ENCODE data around the gene E2F8. TPM values are rescaled to one million over a fixed set of nuclear protein-coding genes. Genes with fewer than 3 reads are reported as not detected.

The E2F8 gene
- total RNA-seq, 4 donors from 2014 or later = 0.57 to 4.8 (median 1.4) TPM

- H3K4me3 ChIP-seq (ENCODE audit: low read depth, poor library complexity, severe bottlenecking) = no peak overlapping the region
- intact Hi-C loops (cut with DNase I; ENCODE audit: low total_unique reads) = no loop called here
- no peak for TF ChIP-seq CTCF (IDR thresholded peaks at IDR 0.05)
- no peak for TF ChIP-seq POLR2A (IDR thresholded peaks at IDR 0.05)
- no peak for DNase-seq (ENCODE audit: low spot score in 2 of 2)
- WGBS, 2 donors = 31 to 35% methylated on average over 3 of the region's 3 CpGs
These were observed 23.9 kb downstream of the E2F8 start for GRCh38 chr11:19216709-19217374.

DNA sequence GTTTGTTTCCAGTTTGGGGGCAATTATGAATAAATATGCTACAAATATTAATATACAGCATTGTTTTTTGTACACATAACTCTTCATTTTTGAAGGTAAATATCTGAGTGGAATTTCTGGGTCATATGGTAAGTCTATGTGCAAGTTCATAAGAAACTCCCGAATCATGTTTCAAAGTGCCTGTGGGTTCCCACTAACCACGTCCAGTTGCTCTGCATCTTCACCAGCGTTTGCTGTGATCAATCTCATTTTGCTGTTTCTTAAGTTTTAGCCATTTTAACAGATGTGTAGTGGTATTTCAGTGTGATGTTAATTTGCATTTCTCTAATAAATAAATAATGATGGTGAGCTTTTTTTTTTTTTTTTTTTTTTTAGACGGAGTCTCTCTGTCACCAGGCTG lies 24.7 kb downstream of the E2F8 start:
- no peak for DNase-seq (ENCODE audit: low spot score in 2 of 2)
- no peak overlapping the region for H3K4me3 ChIP-seq (ENCODE audit: low read depth, poor library complexity, severe bottlenecking)
- no peak for TF ChIP-seq POLR2A (IDR thresholded peaks at IDR 0.05)
- no peak for TF ChIP-seq CTCF (IDR thresholded peaks at IDR 0.05)
- 61 to 73% methylated on average over 4 of the region's 4 CpGs for WGBS, 2 donors
- intact Hi-C loops (cut with DNase I; ENCODE audit: low total_unique reads) = no loop called here

- 64 to 67% methylated on average over 4 of the region's 4 CpGs for WGBS, 2 donors
- intact Hi-C loops (cut with DNase I; ENCODE audit: low total_unique reads) = no loop called here
- DNase-seq (ENCODE audit: low spot score in 2 of 2) = no peak
These were observed 31.0 kb downstream of the E2F8 start for GRCh38 chr11:19209617-19210370.

GRCh38 chr11:19208959-19209546 lies 31.7 kb downstream of the E2F8 start:
- TF ChIP-seq CTCF (IDR thresholded peaks at IDR 0.05) (no peak), POLR2A (IDR thresholded peaks at IDR 0.05) (no peak)
- no peak overlapping the region for H3K4me3 ChIP-seq (ENCODE audit: low read depth, poor library complexity, severe bottlenecking)
- 51 to 55% methylated on average over 3 of the region's 3 CpGs for WGBS, 2 donors
- intact Hi-C loops (cut with DNase I; ENCODE audit: low total_unique reads) = no loop called here
- no peak for DNase-seq (ENCODE audit: low spot score in 2 of 2)

More at GRCh38 chr11:19209617-19210370, 31.0 kb downstream of the E2F8 start:
- H3K4me3 ChIP-seq (ENCODE audit: low read depth, poor library complexity, severe bottlenecking) = no peak overlapping the region
- TF ChIP-seq CTCF (IDR thresholded peaks at IDR 0.05) = no peak
- TF ChIP-seq POLR2A (IDR thresholded peaks at IDR 0.05) = no peak

DNA sequence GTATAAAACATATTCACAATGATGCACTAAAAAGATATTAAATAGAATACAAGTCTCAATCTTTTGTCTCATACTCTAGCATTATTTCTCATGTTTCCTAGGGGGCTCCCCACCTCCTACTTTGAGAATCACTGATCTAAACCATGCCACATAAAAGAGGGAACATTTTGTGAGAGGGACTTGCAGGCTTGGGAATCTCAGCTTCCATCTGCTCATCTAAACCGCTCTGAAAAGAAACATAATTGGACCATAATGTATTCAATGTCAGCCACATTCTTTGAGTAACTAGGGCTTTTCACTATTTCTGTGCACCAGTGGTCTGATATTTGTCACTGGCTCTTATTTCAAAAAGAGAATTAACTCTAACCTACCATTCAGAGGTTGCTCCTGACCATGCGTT lies 32.6 kb downstream of the E2F8 start:
- DNase-seq (ENCODE audit: low spot score in 2 of 2) = no peak
- TF ChIP-seq CTCF (IDR thresholded peaks at IDR 0.05) (no peak), POLR2A (IDR thresholded peaks at IDR 0.05) (no peak)
- no peak overlapping the region for H3K4me3 ChIP-seq (ENCODE audit: low read depth, poor library complexity, severe bottlenecking)
- WGBS, 2 donors = 68 to 80% methylated on average over 2 of the region's 2 CpGs
- intact Hi-C loops (cut with DNase I; ENCODE audit: low total_unique reads) = no loop called here
